GM12878 (cell line): ENCODE results near the gene ZNF628. TPM values are rescaled to one million over a fixed set of nuclear protein-coding genes. Genes with fewer than 3 reads are reported as not detected.

Experiments
- ATAC-seq: fragments of 200-7000 bp; cut with Tn5 transposase; 3 replicates; pipeline ENCODE4 v1.9.1; 2020; ENCODE audit warnings: mild to moderate bottlenecking, moderate library complexity
- BruUV-seq: library from RNA; stranded (reverse); fragments of 400-500 nt; replicated peaks from 2 replicates; lab custom pipeline; 2021; lab: Mats Ljungman, UMichigan
- CTCF ChIA-PET: fragments of 300-600 bp; sonication (Branson Sonifier 250); formaldehyde crosslinking; extraction: SDS; loops from one replicate; lab custom pipeline; 2021; ENCODE audit warnings: inconsistent platforms; lab: Yijun Ruan, JAX
- POLR2A ChIA-PET: fragments of 350-600 bp; formaldehyde crosslinking; extraction: SDS; loops from one replicate; lab custom pipeline; 2021; ENCODE audit warnings: inconsistent platforms; lab: Charles Lee
- RAD21 ChIA-PET: fragments of 300-600 bp; sonication (Branson Sonifier 250); formaldehyde crosslinking; loops from one replicate; lab custom pipeline; 2023; ENCODE audit warnings: antibody characterized with exemption; ENCODE audit not compliant: unreplicated experiment; lab: Charles Lee
- SMC1A ChIA-PET: fragments of 300-600 bp; sonication (Branson Sonifier 250); formaldehyde crosslinking; loops from one replicate; lab custom pipeline; 2023; ENCODE audit not compliant: unreplicated experiment, uncharacterized antibody; lab: Charles Lee
- DNase-seq: peaks from one replicate; pipeline ENCODE4 v3.0.0-alpha.2; 2011; ENCODE audit warnings: low read depth, low spot score
- FAIRE-seq: peaks from 3 replicates; lab custom pipeline; 2011; peaks lifted over from hg19 to GRCh38; lab: Jason Lieb, UNC
- H2AFZ ChIP-seq: 2 replicates; pipeline ENCODE4 v1.6.0; 2011; ENCODE audit warnings: low read depth, low read length, control low read depth; ENCODE audit not compliant: control insufficient read depth
- H3K27ac ChIP-seq: 2 replicates; pipeline ENCODE4 v1.5.1; 2011; ENCODE audit warnings: control low read depth; ENCODE audit not compliant: control insufficient read depth, insufficient read depth
- H3K27me3 ChIP-seq, 2 experiments: replicated peaks in 1 of 2; 2 replicates each; pipeline versions ENCODE4 v1.6.0 to v1.6.1; 2011; ENCODE audit warnings: low read length in 1 of 2; ENCODE audit not compliant: control insufficient read depth in 2 of 2, insufficient read depth in 2 of 2
- H3K36me3 ChIP-seq, 2 experiments: 2 replicates each; pipeline ENCODE4 v1.5.1; 2011; ENCODE audit warnings: low read length in 1 of 2; ENCODE audit not compliant: control insufficient read depth in 2 of 2, insufficient read depth in 2 of 2
- H3K4me1 ChIP-seq: 2 replicates; pipeline ENCODE4 v1.6.1; 2011; ENCODE audit warnings: mild to moderate bottlenecking, low read length, moderate library complexity, mixed read lengths; ENCODE audit not compliant: control insufficient read depth, insufficient read depth
- H3K4me2 ChIP-seq: 2 replicates; pipeline ENCODE4 v1.6.0; 2011; ENCODE audit warnings: control low read depth; ENCODE audit not compliant: control insufficient read depth, insufficient read depth
- H3K4me3 ChIP-seq: fragments of 200-600 bp; sonication (generic); 2 replicates; pipeline ENCODE4 v1.5.1; 2016
- H3K79me2 ChIP-seq: 2 replicates; pipeline ENCODE4 v1.6.0; 2011; ENCODE audit warnings: low read length; ENCODE audit not compliant: control insufficient read depth, insufficient read depth
- H3K9ac ChIP-seq: 2 replicates; pipeline ENCODE4 v1.8.0; 2011; ENCODE audit warnings: low read length, control low read depth, mixed read lengths; ENCODE audit not compliant: control insufficient read depth, insufficient read depth
- H3K9me3 ChIP-seq: replicated peaks from 3 replicates; pipeline ENCODE4 v1.5.1; 2011; ENCODE audit warnings: mild to moderate bottlenecking, low read length; ENCODE audit not compliant: control insufficient read depth, insufficient read depth
- H4K20me1 ChIP-seq: 2 replicates; pipeline ENCODE4 v1.6.0; 2011; ENCODE audit not compliant: control insufficient read depth, insufficient read depth
- BCL11A ChIP-seq: IDR thresholded peaks from 2 replicates; pipeline ENCODE4 v1.6.1; 2011; ENCODE audit warnings: low read depth, low read length
- CBX5 ChIP-seq: sonication (generic); IDR thresholded peaks from 2 replicates; pipeline ENCODE4 v1.6.1; 2016; ENCODE audit warnings: low read depth, moderate library complexity, mild to moderate bottlenecking, inconsistent platforms
- MYC ChIP-seq: IDR thresholded peaks from 2 replicates; pipeline ENCODE4 v1.6.1; 2011; ENCODE audit warnings: mild to moderate bottlenecking, low read length, moderate library complexity, inconsistent platforms; ENCODE audit not compliant: insufficient read depth, insufficient replicate concordance, insufficient read length, severe bottlenecking
- POLR2A ChIP-seq: IDR thresholded peaks from 2 replicates; pipeline ENCODE4 v1.6.1; 2011; ENCODE audit warnings: low read depth, mild to moderate bottlenecking, low read length
- WGBS: methylation state at CpG from one replicate; pipeline ENCODE4 v1.1.6; 2016; ENCODE audit warnings: low lambda C conversion rate; ENCODE audit not compliant: insufficient replicate concordance, insufficient coverage; ENCODE audit errors: missing lambda C conversion rate; 5-methylcytosine and 5-hydroxymethylcytosine counted together
- in situ Hi-C: fragments of 300-500 bp; cut with MboI; formaldehyde crosslinking; loops from 9 replicates; pipeline ENCODE4 v1.14.3; 2018; ENCODE audit warnings: mixed read lengths
- intact Hi-C: fragments of 100-400 bp; cut with micrococcal nuclease; formaldehyde crosslinking; loops from one replicate; pipeline ENCODE4 v1.14.2; 2022; ENCODE audit not compliant: unreplicated experiment
- polyA plus RNA-seq, 11 experiments: library from polyadenylated mRNA; depleted of rRNA in 4 of 11; unstranded in 6 of 11; stranded (reverse) in 5 of 11; fragments of >200 nt; fragmentation: Nextera tagmentation in 4 of 11; fragmentation: Illumina TruSeq in 1 of 11; extraction: Ambion mirVana in 4 of 11; extraction: Trizol in 1 of 11; gene quantifications; 1 replicate in 1 of 11; 2 replicates in 10 of 11; pipeline versions ENCODE4 v1.2.1 to v1.2.3, GENCODE V29; 2011 to 2016; ENCODE audit warnings: inconsistent platforms in 2 of 11, missing spikeins in 2 of 11, low read depth in 1 of 11
- total RNA-seq, 4 experiments: library from RNA; depleted of rRNA in 3 of 4; stranded (reverse); fragments of >200 nt in 3 of 4; fragmentation: Illumina TruSeq in 1 of 4; extraction: Trizol in 1 of 4; gene quantifications; 2 replicates each; pipeline versions ENCODE4 v1.2.1 to v1.2.3, GENCODE V29; 2013 to 2021

The ZNF628 gene
- total and polyA plus RNA-seq, 10 of the 15 experiments (the other 5 are each of a cell fraction or from before 2014, with no cell fraction given), result 0.04 to 11.3 (median 1.6) TPM; not detected in 1

GRCh38 chr19:55481794-55482155 is 5.4 kb downstream of the ZNF628 start (continued):
- no peak for TF ChIP-seq MYC

- Histone ChIP-seq H3K9me3 (no peaks in the 10 kb centered on the region), H3K79me2 (peaks cover 6% of the 10 kb centered on the region), H4K20me1 (no peaks in the 10 kb centered on the region), H3K27ac (no peak overlapping the region), H3K27me3 (no peaks in the 10 kb centered on the region), H3K36me3 (peaks cover 0 to 9% of the 10 kb centered on the region in 2 experiments; a peak in 2 of 4 replicates), H3K4me1 (peaks cover 24% of the 10 kb centered on the region), H2AFZ (no peak overlapping the region), H3K4me3 (no peak overlapping the region), H3K9ac (no peak overlapping the region), H3K4me2 (no peak overlapping the region)
- no peak for ATAC-seq
- in situ Hi-C loops (no loop called here), intact Hi-C loops (no loop called here)
- RAD21 ChIA-PET, result no interaction called here
- DNase-seq, result no peak
- TF ChIP-seq POLR2A (0 out of 2 replicates have a peak, but pooled peaks have one; percentile 6), CBX5 (no peak)
- 97% methylated on average over 64 of the region's 83 CpGs for WGBS
- CTCF ChIA-PET, result no interaction called here
- POLR2A ChIA-PET, result no interaction called here
- no peak for FAIRE-seq
- BruUV-seq, result no TSS peak
- SMC1A ChIA-PET, result no interaction called here
Observed at GRCh38 chr19:55482156-55482961, 5.9 kb downstream of the ZNF628 start.

- BruUV-seq, result no TSS peak
- no peak overlapping the region for H3K4me3 ChIP-seq
- no peak overlapping the region for H3K27ac ChIP-seq
- H3K4me2 ChIP-seq, result no peak overlapping the region
- SMC1A ChIA-PET, result no interaction called here
- peak; percentile 13; the same call in 1 of the 2 replicates for TF ChIP-seq POLR2A
- TF ChIP-seq BCL11A, result no peak
- no peaks in the 10 kb centered on the region for H3K27me3 ChIP-seq
- intact Hi-C loops (no loop called here), in situ Hi-C loops (no loop called here)
- peaks cover 0 to 9% of the 10 kb centered on the region in 2 experiments; a peak in 2 of 4 replicates for H3K36me3 ChIP-seq
- no peak for DNase-seq
- RAD21 ChIA-PET, result no interaction called here
- no peak overlapping the region for H3K9ac ChIP-seq
- no peak overlapping the region for H2AFZ ChIP-seq
- FAIRE-seq, result no peak
- H4K20me1 ChIP-seq, result no peaks in the 10 kb centered on the region
- WGBS, result 96% methylated on average over 30 of the region's 47 CpGs
- H3K79me2 ChIP-seq, result peaks cover 2% of the 10 kb centered on the region
- no peak for ATAC-seq
- H3K9me3 ChIP-seq, result no peaks in the 10 kb centered on the region
- POLR2A ChIA-PET, result no interaction called here
- CTCF ChIA-PET, result no interaction called here
- H3K4me1 ChIP-seq, result peaks cover 18% of the 10 kb centered on the region
Observed at GRCh38 chr19:55482967-55483705, 6.7 kb downstream of the ZNF628 start.
